Stimulated activated CD4-positive, alpha-beta T cell treated with anti-CD3 and anti-CD28 coated beads, Interleukin-4, amount 100 ng/mL, for 1 hour (primary cell): ENCODE results near the gene MST1.
A peak's percentile ranks its signal among the peaks of the same experiment; 100 is the strongest.
"Not testable (repeated sequence)": the region's sequence is repeated elsewhere in the genome, so short reads cannot be mapped to it uniquely, and the experiment has no call there.

Experiments
- DNase-seq: peaks from one replicate; pipeline ENCODE4 v3.0.0-alpha.2; 2020

MST1 gene

DNA sequence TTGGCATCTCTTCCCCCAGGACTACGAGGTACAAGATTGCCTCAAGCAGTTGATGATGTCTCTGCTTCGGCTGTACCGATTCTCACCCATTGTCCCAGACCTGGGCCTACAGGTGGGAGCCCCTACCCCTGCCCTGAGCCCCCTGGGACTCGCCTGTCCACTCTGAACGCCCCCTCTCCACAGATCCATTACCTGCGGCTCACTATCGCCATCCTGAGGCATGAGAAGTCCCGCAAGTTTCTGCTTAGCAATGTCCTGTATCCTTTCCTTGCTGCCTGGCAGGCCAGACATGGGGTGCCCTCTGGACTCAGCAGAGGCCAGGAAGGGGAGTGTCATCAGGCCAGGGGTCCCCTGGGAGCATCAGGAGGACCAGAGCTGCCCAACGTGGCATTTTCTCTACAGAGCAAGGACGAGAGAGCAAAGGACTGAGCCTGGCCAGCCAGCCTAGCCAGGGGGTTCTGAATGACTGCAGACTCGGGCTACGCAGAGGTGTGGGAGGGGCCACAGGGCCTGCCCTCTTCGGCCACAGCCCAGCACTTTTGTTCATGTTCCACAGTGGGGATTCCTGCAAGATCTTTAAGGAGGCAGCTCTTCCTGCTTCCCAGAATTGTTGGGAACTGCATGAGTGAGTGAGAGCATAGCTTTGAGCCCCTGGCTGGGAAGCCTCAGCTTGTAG lies 11.3 kb upstream of the MST1 start:
- DNase-seq: no peak

DNA sequence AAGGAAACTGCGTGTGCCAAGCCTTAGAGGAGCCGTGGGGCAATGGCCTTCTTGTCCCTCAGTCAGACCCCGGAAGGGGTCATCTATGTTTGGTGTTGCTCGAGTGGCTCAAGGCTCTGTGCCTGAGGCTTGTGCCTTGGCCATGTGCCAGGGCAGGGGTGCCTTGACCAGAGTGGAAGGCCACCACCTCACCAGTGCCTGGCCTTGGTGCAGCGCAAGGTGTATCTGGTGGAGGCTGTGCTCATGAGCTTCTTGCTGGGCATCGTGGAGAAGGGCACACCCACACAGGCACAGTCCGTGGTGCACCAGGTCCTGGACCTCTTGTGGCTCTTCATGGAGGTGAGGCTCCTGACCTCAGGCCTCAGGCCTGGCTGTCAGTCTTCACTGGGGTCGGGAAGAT lies 10.7 kb upstream of the MST1 start:
- DNase-seq: no peak

DNA sequence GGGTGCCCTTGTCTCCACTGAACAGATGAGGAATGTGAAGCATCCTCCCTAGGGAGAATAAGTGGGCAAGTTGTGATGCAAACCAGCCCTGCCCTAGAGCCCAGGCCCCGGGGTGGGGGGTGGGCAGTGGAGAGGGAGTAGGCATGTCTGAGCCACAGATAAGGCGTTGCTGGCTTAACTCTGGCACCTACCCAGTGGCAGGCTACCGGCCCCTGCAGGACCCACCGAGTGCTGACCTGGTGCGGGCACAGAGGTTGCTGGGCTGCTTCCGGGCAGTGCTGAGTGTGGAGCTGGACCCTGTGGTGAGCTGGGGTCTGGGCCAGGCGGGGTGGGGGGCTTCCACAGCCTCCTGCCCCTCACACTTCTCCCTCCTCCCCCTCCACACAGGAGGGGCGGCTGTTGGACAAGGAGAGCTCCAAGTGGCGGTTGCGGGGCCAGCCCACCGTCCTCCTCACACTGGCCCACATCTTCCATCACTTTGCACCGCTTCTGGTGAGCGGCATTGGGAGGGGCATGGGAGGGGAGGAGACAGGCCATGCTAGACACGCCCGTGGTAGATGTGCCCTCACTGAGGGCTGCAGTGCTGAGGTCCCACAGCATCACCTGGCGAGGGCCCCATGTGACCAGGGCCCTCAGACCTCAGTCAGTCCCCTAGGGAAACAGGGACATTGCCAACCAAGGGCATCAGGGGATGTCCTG lies 10.2 kb upstream of the MST1 start:
- no peak for DNase-seq

DNA sequence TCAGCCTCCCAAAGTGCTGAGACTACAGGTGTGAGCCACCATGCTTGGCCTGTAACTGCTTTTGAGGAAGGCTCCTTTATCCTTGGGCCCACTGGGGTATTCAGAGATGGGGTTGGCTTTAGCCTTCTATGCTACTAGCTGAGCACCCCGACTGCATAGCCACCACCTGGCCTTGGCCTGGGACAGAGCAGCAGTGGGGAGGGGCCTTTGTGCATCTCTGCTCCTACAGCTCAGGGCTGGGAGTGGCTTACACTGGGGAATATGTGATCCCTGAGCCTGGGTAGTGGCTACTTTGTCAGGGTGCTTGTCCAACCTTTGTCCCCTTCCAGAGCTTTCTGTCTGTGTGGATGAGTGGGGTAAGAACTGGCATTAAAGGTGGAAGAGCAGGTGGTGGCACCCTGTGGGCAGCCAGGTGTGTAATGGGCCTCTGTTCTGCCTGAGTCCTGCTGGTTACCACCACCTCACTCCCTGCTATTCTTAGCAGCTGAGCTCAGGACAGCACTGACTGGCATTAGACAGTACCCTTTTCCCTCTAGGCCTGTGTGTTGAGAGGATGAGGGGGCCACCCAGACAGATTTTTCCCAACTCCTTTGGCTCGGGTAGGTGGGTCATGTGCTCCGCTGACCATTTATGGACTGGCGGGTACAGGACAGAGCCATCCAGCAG lies 6.2 kb upstream of the MST1 start:
- DNase-seq: not testable (repeated sequence)

DNA sequence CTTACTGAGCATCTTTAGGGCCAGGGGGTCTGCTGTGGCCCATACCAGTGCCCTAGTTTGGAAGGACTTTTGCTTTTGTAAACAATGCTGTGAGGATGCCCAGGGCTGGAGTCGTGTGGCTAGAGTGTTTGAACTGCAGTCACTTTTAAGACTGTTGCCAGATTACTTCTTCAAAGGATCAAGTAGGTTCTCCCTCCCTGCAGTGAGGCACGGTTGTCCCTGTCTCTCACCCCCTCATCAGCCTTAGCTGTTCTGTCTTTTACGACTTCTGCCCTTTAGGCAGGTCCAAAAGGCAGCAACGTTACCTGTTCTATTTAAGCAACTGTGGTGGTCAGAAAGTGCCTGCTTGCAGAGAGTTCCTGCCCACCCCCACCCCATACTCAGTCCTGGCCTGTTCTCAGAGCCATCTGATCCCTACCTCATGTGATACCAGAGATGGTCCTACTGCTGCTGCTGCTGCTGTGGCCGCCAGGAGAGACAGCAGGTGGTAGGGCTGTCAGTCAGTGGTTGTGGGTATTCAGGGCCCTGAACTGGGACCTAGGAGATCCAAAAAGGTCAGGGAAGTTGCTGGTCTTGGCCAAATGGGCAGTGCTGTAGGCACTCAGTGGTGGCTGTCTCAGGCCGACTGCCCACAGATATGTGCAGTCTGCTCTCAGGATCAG lies 5.3 kb upstream of the MST1 start:
- not testable (repeated sequence) for DNase-seq

DNA sequence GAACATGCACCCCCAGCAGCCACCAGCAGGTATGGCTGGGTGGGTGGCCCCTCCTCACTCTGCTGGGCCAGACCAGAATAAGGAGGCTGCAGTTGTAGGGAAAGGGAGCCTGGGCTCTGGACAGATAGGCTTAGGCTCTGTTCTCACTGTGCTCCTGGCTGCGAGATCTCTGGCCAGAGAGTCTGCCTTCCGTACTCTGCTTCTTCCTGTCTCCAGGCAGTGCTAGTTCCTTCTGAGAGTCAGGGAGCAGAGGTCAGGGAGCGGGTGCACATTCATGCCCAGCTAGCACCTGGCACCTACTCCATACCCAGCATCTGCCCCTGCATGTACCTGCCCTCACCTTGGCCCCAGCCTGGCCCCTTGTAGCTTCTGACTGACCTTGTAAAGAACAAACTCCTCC lies 2.2 kb upstream of the MST1 start:
- not testable (repeated sequence) for DNase-seq

DNA sequence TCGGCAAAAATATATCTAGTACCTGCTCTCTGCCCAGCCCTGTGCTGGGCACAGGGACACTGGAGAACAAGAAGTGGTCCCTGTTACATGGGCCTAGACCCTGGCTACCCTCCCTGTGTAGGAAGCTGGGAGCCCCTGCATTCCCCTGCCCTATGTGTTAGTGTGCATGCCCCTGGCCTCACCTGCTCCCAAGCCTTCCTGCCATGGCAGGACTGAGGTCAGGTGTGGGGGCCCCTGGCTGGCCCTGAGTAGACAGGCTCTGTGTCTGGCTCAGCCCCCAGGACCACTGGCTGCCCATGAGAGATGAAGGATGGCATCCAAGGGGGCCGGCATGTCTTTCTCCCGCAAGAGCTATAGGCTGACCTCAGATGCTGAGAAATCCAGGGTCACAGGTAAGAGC lies 1.6 kb upstream of the MST1 start:
- not testable (repeated sequence) for DNase-seq

DNA sequence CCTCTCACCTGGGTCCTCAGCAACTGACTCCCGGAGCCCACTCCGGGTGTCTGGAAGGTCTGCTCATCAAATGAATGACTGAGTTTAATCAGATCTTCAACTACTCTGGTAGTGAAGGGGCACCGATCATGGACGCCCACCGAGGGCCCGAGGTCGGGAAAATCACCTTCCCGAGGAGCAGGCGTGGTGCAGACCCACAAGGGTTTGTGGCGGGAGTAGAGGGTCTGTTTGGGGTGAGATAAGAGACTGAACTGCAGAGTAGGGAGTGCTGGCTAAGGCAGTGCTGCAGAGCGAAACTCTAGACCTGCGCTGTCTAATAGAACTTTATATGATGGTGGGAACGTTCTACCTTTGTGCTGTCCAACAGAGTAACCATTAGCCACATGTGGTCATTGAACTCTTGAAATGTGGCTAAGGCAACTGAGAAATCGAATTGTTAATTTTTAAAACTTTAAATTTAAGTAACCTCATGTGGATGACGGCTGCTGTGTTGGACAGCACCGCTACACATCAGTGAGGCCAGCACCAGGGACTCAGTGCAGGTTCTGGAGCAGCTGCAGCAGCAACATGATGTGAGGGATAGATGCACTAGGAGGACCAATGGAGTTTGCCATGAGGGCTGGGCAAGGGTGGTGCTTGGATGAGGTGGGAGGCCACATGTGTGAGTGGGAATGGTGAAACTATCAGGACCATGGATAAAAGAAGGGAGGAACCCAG lies 792 bp upstream of the MST1 start:
- not testable (repeated sequence) for DNase-seq

DNA sequence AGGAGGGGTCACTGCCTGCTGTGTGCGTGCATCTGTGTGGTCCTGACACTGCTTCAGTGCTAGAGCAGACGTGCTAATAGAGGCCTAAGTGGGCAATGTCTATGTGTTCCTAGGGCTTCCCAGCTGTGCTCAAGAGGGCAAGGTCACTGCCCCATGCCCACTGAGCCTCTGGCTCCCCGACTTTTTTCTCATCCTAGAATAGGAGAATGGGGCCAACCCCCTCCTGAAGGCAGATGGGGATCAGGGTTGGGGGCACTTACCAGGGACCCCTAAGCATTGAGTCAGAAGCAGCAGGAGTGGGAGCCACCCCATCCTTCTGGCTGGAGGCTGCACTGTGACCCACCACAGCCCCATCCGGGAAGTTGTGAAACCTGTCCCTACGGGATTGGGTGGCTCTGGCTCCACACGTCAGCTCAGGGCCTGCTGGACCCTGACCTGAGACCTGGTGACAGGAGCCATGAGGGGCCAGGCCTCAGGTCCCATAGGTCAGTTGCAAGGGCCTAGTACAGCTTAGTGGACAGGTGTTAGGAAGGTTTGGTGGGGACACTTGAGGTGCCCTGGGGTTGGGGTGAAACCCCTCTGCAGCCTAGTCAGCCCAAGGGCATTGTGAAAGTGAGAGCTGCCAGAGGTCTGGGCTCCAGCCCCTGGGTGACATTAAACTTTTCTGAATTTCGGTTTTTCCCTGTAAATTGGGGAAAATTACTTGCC lies 782 bp downstream of the MST1 start:
- DNase-seq: not testable (repeated sequence)

DNA sequence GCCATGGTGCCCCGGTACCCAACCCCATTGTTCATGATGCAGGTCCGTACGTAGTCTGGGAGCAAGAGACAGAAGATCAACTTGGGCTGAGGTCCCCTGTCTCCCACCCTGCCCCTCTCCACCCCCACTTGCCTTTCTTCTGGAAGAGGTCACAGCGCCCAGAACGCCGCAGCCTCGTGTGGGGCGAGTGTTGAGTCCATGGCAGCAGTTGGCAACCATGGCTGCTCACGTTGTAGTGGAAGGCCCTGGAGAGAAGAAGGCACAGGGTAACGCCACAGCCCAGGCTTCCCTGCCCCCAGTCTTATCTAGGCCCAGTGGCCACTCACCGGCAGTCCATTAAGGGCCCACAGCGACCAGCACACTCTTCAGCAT lies 1.9 kb downstream of the MST1 start:
- DNase-seq: not testable (repeated sequence)

DNA sequence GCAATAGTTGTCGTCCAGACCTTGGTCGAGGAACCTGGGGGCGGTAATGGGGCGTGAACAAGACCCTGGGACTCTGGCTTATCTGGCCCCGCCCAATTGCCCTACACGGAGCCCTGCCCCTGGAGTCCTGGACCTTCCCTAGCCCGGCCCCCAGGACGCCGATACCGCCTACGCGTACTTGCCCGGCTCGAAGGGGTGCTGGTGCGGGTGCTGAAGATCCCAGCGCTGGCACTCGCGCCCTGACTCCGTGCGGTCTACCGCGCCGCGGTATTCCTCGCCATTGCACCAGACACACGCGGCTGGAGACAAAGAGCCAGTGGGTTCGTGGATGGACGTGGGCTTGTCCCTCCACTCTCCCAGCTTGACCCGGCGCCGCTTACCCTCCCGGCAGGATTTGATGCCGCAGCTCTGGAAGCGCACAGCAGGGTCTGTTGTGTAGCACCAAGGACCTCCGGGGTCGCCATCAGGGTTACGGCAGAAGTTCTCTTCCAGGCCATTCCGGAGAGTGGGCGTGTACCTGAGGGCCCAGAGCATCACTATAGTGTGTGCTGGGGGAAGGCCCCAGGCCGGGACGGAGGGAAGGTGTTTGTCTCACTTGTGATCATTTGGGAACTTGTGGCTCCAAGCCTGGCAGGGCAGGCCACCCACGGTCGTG lies 2.4 kb downstream of the MST1 start:
- peak; percentile 41 for DNase-seq

DNA sequence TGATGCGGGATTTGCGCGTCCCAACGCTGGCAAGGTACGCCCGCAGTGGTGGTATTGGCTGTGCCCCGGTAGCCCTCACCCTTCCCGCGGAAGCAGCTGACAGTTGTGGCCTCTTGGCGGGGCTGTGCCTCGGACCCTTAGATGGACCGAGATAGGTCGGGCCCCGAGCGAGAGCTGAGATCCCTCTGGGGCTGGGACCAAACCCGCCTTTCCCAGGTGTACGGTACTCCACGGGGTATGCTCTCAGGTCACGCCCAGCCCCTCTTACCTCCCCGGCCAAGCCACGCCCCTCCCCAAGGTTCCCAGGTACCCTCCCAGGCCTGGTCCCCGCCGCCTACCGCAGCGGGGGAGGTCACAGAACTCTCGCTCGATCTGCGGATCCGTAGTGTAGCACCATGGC lies 2.9 kb downstream of the MST1 start:
- DNase-seq: peak; percentile 39

DNA sequence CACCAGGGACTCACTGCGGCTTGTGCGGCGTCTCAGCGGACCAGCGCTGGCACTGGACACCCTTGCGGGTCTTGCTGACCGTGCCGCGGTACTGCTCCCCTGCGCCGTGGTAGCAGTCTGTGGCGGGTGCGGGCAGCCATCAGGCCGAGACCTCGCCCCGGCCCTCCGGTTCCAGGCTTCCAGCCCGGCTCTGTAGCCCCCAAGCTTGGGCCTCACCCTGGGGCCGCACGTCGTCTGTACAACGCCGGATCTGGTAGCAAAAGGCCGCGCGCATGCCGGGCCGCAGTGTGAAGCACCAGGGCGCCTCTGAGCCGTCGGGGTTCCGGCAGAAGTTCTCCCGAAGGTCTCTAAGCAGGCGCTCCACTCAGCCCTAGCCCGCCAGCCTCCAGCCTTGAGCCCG lies 3.4 kb downstream of the MST1 start:
- peak; percentile 18 for DNase-seq

DNA sequence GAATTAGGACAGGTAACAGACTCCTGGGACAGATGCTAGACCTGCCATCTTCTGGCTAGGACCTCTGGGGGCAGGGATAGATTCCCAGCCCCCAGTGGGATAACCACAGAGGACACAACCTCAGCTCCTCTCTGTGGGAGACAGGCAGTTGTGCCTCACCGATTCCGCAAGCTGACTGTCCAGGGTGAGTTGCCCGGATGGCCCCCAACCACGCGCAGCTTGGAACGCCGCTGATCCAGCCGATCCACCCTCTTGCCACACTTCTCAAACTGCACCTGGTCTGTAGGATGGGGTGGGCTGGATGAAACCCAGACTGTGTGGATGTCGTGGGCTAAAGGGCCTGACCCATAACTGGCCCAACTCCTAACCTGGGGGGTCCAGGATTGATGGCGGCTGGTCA lies 4.2 kb downstream of the MST1 start:
- not testable (repeated sequence) for DNase-seq

DNA sequence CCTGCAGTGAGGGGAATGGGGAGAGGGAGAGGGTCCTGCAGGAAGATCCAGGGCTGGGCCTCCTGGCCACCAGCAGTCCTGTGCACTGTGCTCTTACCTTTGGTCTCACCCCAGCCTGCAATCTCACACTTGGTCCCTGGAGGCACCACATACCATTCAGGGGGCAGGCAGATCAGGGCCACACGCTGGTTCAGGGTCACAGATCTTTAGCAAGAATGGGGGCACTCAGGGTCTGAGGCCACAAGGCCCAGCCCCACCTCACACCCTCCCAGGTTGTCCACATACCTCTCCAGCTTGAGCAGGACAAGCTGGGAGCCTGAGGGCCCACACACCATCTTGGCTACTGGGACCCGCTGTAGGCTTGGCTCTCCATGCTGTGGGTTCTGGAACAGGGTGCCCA lies 4.8 kb downstream of the MST1 start:
- not testable (repeated sequence) for DNase-seq

DNA sequence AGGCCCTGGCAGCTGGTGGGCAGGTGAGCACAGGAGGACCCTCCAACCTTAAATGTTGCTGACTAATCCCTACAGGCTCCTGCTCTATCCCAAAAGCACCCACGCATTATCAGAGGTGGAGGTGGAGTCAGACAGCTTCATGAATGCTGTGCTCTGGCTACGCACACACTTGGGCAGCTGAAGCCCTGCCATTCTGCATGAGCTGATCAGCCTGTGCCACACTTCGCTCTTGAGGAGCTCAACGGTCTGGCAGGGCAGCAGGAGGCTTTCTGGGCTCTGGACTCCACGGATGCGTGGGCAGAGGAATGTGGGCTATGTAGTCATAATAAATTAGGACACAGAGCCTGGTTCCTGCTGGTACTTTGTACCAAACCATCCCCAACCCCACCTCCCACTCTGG lies 6.1 kb downstream of the MST1 start:
- no peak for DNase-seq

DNA sequence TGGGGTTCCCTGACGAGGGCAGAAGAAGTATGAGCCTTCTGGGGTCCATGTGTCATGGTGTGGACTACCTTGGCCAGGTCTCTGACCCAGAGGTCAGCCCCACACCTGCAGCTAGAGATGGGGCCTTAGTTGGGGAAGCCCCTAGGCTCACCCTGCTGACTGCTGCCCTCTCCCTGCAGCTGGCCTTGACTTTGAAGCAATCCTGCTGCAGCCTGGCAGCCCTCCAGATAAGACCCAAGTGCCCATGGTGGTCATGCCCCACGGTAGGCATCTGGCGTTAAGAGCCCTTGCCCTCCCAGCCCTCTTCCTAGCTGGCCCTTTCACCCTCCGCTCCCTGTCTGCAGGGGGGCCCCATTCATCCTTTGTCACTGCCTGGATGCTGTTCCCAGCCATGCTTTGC lies 7.7 kb downstream of the MST1 start:
- no peak for DNase-seq

DNA sequence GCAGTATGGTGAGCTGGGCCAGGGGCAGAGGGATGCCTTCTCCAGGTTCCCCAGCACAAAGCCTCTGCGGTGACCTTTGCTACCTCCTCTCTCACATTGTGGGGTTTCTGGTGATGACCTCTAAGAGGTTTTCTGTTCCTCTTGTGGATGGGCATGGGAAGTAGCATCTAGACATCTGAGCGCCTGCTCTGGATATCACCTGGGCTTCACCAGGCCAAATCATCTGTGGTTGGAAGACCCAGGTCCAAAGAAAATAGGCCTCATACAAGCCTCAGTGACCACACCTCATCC lies 8.1 kb downstream of the MST1 start:
- no peak for DNase-seq

DNA sequence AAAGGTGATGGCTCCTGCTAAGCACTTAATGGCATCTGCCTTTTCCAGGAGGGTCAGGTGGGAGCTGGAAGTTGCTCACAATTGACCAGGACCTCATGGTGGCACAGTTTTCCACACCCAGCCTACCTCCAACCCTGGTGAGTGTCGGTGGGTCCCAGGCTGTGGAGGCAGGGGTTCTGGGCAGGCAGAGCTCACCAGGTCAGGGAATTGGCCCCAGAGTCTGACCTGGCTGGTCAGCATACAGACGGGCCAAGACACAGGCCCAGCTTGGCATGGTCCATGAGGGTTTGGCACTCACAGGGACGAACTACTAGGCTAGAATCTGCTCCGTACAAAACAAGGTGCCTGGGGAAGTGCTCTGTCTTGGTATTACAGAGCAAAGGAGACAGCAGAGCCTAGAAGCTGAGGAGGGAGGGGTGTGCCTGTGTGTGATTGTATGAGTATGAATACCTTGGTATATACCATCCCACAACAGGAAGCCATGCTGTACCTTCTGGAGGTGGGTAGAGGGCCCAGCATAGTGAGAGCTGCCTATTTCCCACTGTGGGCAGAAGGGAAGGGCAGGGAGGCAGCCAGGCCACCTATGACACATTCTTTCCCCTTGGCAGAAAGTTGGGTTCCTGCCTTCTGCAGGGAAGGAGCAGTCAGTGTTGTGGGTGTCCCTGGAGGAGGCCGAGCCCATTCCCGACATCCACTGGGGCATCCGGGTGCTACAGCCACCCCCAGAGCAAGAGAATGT lies 8.6 kb downstream of the MST1 start:
- DNase-seq: no peak

DNA sequence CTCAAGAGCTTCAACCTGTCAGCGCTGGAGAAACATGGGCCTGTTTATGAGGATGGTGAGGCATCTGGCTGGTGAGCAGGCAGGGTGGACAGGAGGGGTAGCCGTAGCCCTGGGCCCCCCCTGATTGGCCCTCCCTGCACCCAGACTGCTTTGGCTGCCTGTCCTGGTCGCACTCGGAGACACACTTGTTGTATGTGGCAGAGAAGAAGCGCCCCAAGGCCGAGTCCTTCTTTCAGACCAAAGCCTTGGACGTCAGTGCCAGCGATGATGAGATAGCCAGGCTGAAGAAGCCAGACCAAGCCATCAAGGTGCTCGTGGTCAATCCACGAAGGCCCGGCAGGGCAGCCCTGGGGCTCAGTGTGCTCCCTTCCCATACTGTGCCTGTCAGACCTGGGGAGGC lies 13.4 kb downstream of the MST1 start:
- no peak for DNase-seq

DNA sequence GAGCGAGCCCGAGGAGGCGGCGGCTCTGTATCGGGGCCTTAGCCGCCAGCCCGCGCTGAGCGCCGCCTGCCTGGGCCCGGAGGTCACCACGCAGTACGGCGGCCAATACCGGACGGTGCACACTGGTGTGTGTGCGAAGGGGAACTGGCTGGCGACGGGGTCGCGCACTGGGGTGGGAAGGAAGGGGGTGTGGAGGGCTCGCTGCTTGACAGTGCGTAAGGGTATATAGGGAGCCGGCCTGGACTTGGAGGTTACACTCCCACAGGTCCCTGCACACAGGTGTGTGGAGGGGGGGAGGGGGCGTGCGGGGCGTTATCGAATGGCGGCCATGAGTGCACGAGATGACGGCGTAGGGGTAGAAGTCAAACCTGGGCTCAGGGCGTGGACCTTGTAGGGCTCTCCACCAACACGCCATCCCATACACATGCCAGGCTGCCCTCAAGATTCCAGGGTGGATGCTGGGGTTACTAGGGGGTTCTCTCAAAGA lies 14.7 kb downstream of the MST1 start:
- DNase-seq: peak; percentile 38
